ENCODE measurements around the gene ZNF398.

The ZNF398 gene

DNA sequence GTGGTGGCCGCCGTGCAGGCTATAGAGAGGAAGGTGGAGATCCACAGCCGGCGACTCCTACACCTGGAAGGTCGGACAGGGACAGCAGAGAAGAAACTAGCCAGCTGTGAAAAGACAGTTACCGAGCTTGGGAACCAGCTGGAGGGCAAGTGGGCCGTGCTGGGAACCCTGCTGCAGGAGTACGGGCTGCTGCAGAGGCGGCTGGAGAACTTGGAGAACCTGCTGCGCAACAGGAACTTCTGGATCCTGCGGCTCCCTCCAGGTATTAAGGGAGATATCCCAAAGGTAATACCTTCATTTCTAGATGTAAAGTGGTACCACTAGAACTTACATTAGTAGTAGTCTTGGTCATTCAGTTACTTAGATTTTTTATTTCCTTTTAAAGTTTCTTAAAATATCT, 6.8 kb downstream of the ZNF398 start:
- no peaks in the 10 kb centered on the region for H3K9me3 ChIP-seq (ENCODE audit: control insufficient read depth in 1 of 2, low read length in 2 of 2)
- peaks cover 7 to 15% of the 10 kb centered on the region in 2 donors for H3K36me3 ChIP-seq (ENCODE audit: control insufficient read depth in 1 of 2, insufficient read depth in 2 of 2, low read length in 2 of 2)
- no peak overlapping the region for H3K27ac ChIP-seq (ENCODE audit: low read length)
- no peak overlapping the region for H3K4me3 ChIP-seq (ENCODE audit: low read depth in 1 of 2, low read length in 2 of 2)
- no peaks in the 10 kb centered on the region for H3K4me1 ChIP-seq (ENCODE audit: control insufficient read depth in 1 of 2, insufficient read depth in 2 of 2, low read length in 2 of 2)
- H3K27me3 ChIP-seq (ENCODE audit: low read depth, low read length) = no peaks in the 10 kb centered on the region

DNA sequence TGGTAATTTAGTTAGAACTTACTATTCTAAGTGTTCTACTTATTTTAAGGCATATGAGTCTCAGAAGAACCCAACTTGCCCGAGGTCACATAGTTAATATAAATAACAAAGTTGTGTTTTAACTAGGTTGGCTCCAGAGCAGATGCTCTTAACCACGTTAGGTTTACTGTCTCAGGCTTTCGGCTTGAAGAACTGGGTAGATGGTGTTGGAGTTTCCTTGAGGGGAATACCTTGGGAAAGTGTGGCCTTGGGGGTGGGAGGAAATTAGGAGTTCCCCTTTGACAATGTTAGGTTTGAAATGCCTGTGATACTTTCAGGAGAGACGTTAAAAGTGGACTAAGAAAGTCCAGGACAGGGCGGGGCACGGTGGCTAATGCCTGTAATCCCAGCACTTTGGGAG, 9.6 kb downstream of the ZNF398 start:
- H3K36me3 ChIP-seq (ENCODE audit: control insufficient read depth in 1 of 2, insufficient read depth in 2 of 2, low read length in 2 of 2) = peaks cover 7 to 15% of the 10 kb centered on the region in 2 donors

DNA sequence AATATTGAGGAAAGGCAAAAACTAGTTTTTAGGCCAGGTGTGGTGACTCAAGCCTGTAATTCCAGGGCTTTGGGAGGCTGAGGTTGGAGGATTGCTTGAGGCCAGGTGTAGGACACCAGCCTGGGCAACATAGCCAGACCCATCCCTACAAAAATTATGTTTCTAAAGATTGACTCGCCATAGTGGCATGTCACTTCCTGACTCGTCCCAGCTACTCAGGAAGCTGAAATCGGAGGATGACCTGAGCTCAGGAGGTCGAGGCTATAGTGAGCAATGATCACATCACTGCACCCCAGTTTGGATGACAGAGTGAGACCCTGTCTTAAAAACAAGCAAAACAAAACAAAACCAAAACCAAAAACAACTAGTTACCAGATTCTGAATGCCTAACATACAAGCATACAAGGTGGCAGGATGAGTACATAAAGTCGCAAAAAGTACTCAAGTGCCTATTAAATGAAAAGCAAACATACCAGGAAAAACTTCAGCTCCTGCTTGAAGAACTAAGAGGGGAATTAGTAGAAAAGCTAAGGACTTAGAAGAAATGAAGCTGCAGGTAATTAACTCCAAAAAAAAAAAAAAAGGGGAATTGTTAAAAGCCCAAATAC, 14.1 kb downstream of the ZNF398 start:
- Histone ChIP-seq H3K4me3 (ENCODE audit: low read depth in 1 of 2, low read length in 2 of 2) (no peak overlapping the region), H3K9me3 (ENCODE audit: control insufficient read depth in 1 of 2, low read length in 2 of 2) (no peaks in the 10 kb centered on the region), H3K27me3 (ENCODE audit: low read depth, low read length) (no peaks in the 10 kb centered on the region), H3K4me1 (ENCODE audit: control insufficient read depth in 1 of 2, insufficient read depth in 2 of 2, low read length in 2 of 2) (no peaks in the 10 kb centered on the region), H3K36me3 (ENCODE audit: control insufficient read depth in 1 of 2, insufficient read depth in 2 of 2, low read length in 2 of 2) (peaks cover 4 to 20% of the 10 kb centered on the region in 2 donors), H3K27ac (ENCODE audit: low read length) (no peak overlapping the region)

More for the DNA sequence above, 9.6 kb downstream of the ZNF398 start:
- Histone ChIP-seq H3K4me3 (ENCODE audit: low read depth in 1 of 2, low read length in 2 of 2) (no peak overlapping the region), H3K27ac (ENCODE audit: low read length) (no peak overlapping the region), H3K4me1 (ENCODE audit: control insufficient read depth in 1 of 2, insufficient read depth in 2 of 2, low read length in 2 of 2) (no peaks in the 10 kb centered on the region), H3K27me3 (ENCODE audit: low read depth, low read length) (no peaks in the 10 kb centered on the region), H3K9me3 (ENCODE audit: control insufficient read depth in 1 of 2, low read length in 2 of 2) (no peaks in the 10 kb centered on the region)

DNA sequence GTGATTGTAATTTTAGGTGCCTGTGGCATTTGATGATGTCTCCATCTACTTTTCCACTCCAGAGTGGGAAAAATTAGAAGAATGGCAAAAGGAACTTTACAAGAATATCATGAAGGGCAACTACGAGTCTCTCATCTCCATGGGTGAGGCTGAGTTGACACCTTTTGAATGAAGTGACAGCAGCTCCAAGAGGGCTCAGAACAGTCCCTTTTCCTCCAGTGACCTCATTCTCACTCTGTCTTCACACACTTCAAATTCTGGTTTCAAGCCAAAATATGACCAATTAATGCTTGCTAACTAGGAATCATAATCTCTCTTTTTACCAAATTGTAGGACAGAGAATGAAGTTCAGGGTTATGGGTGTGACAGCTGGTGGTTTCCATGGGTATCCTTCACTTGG, 18.9 kb downstream of the ZNF398 start:
- Histone ChIP-seq H3K36me3 (ENCODE audit: control insufficient read depth in 1 of 2, insufficient read depth in 2 of 2, low read length in 2 of 2) (peaks cover 29 to 56% of the 10 kb centered on the region in 2 donors), H3K4me3 (ENCODE audit: low read depth in 1 of 2, low read length in 2 of 2) (no peak overlapping the region), H3K27me3 (ENCODE audit: low read depth, low read length) (no peaks in the 10 kb centered on the region), H3K27ac (ENCODE audit: low read length) (no peak overlapping the region), H3K4me1 (ENCODE audit: control insufficient read depth in 1 of 2, insufficient read depth in 2 of 2, low read length in 2 of 2) (no peaks in the 10 kb centered on the region), H3K9me3 (ENCODE audit: control insufficient read depth in 1 of 2, low read length in 2 of 2) (no peaks in the 10 kb centered on the region)

DNA sequence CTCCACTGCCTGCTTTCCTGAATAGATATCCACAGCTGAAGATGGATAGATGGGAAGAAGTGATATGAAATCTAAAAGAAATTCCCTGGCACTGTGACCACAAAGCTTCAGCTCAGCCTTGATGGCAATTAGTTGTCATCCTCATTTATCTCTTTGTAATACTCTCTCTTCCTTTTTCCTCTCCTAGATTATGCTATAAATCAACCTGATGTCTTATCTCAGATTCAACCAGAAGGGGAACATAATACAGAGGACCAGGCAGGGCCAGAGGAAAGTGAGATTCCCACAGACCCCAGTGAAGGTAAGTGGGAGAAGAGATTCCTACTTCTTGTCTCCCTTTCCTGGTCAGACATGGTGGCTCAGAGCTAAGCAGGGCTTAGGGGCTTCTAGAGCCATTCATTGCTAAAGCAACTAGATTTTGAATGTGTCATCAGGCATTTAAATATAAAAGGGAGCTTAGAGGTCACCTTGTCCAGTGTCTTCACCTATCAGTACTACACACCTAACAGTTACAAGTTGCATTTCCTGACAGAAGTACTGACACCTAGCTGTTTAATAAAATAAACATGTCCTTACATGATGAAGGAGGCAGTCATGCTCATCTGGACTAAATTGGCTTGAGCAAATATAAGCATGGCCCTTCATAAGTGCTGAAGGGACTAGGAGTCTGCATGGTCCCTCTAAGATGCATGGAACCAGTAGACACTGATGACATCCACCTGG, 19.5 kb downstream of the ZNF398 start:
- H3K27me3 ChIP-seq (ENCODE audit: low read depth, low read length) = no peaks in the 10 kb centered on the region
- no peaks in the 10 kb centered on the region for H3K9me3 ChIP-seq (ENCODE audit: control insufficient read depth in 1 of 2, low read length in 2 of 2)
- H3K4me3 ChIP-seq (ENCODE audit: low read depth in 1 of 2, low read length in 2 of 2) = no peak overlapping the region
- H3K4me1 ChIP-seq (ENCODE audit: control insufficient read depth in 1 of 2, insufficient read depth in 2 of 2, low read length in 2 of 2) = no peaks in the 10 kb centered on the region
- no peak overlapping the region for H3K27ac ChIP-seq (ENCODE audit: low read length)
- H3K36me3 ChIP-seq (ENCODE audit: control insufficient read depth in 1 of 2, insufficient read depth in 2 of 2, low read length in 2 of 2) = peaks cover 29 to 56% of the 10 kb centered on the region in 2 donors

DNA sequence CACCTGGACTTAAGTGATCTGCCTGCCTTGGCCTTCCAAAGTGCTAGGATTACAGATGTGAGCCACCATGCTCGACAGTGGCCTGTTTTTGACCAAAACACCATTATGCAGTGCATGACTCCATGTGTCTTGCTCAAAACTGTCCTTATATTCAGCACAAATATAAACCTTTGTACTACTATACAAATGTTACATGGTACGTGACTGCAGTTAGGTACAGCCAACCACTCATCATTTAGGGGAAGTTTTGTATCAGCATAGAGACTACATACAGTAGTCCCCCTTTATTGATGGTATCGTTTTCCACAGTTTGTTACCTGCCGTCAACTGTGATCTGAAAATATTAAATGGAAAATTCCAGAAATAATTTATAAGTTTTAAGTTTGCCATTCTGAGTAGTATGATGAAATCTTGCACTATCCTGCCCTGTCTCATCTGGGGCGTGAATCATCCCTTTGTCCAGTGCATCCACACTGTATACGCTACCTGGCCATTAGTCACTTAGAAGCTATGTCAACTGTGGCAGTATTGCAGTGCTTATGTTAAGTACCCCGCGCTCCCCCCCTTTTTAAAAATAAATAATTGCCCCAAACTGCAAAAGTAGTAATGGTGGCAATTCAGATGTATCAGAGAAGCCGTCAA, 24.8 kb downstream of the ZNF398 start:
- Histone ChIP-seq H3K4me1 (ENCODE audit: control insufficient read depth in 1 of 2, insufficient read depth in 2 of 2, low read length in 2 of 2) (no peaks in the 10 kb centered on the region), H3K27me3 (ENCODE audit: low read depth, low read length) (no peaks in the 10 kb centered on the region), H3K36me3 (ENCODE audit: control insufficient read depth in 1 of 2, insufficient read depth in 2 of 2, low read length in 2 of 2) (peaks cover 27 to 53% of the 10 kb centered on the region in 2 donors), H3K27ac (ENCODE audit: low read length) (no peak overlapping the region), H3K9me3 (ENCODE audit: control insufficient read depth in 1 of 2, low read length in 2 of 2) (no peaks in the 10 kb centered on the region), H3K4me3 (ENCODE audit: low read depth in 1 of 2, low read length in 2 of 2) (no peak overlapping the region)

DNA sequence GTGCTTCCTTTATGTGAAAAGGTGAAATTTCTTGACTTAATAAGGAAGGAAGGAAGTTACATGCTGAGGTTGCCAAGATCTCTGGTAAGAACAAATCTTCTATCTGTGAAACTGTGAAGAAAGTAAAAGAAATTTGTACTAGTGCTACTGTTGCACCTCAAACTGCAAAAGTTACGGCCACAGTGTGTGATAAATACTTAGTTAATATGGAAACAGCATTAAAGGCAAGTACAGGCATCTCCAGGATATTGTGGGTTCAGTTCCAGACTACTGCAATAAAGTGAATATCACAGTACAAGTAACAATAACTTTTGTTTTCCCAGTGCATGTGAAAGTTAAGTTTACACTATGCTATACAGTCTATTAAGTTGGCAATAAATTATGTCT, 25.3 kb downstream of the ZNF398 start:
- Histone ChIP-seq H3K9me3 (ENCODE audit: control insufficient read depth in 1 of 2, low read length in 2 of 2) (no peaks in the 10 kb centered on the region), H3K27ac (ENCODE audit: low read length) (no peak overlapping the region), H3K36me3 (ENCODE audit: control insufficient read depth in 1 of 2, insufficient read depth in 2 of 2, low read length in 2 of 2) (peaks cover 28 to 53% of the 10 kb centered on the region in 2 donors), H3K4me1 (ENCODE audit: control insufficient read depth in 1 of 2, insufficient read depth in 2 of 2, low read length in 2 of 2) (no peaks in the 10 kb centered on the region), H3K4me3 (ENCODE audit: low read depth in 1 of 2, low read length in 2 of 2) (no peak overlapping the region), H3K27me3 (ENCODE audit: low read depth, low read length) (no peaks in the 10 kb centered on the region)

DNA sequence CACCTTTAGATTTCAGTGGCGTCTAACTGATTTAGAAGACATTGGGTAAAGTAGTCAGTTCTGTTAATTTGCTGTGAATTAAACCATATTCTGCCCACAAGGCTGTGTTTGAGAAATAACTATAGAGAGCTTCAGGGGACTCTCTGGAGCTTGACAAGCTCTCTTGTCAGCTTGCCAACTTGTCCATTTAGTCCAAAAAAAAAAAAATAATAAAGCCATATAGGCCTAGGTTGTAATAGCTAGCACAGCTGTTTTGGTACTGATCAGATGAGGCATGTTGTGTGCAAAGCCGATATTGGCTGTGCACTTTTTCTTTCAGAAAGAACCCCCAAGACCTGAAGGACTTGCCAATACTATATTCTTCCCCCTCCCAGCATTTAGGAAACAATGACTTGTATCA, 27.9 kb downstream of the ZNF398 start:
- Histone ChIP-seq H3K27me3 (ENCODE audit: low read depth, low read length) (no peaks in the 10 kb centered on the region), H3K9me3 (ENCODE audit: control insufficient read depth in 1 of 2, low read length in 2 of 2) (no peaks in the 10 kb centered on the region), H3K4me1 (ENCODE audit: control insufficient read depth in 1 of 2, insufficient read depth in 2 of 2, low read length in 2 of 2) (no peaks in the 10 kb centered on the region), H3K36me3 (ENCODE audit: control insufficient read depth in 1 of 2, insufficient read depth in 2 of 2, low read length in 2 of 2) (peaks cover 31 to 56% of the 10 kb centered on the region in 2 donors), H3K27ac (ENCODE audit: low read length) (no peak overlapping the region), H3K4me3 (ENCODE audit: low read depth in 1 of 2, low read length in 2 of 2) (no peak overlapping the region)

DNA sequence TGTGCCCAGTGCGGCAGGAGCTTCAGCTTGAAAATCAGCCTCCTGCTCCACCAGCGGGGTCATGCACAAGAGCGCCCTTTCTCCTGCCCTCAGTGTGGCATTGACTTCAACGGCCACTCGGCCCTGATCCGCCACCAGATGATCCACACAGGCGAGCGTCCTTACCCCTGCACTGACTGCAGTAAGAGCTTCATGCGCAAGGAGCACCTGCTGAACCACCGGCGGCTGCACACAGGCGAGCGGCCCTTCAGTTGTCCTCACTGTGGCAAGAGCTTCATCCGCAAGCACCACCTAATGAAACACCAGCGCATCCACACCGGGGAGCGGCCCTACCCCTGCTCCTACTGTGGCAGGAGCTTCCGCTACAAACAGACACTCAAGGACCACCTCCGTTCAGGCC, 32.0 kb downstream of the ZNF398 start:
- Histone ChIP-seq H3K36me3 (ENCODE audit: control insufficient read depth in 1 of 2, insufficient read depth in 2 of 2, low read length in 2 of 2) (peaks cover 34 to 43% of the 10 kb centered on the region in 2 donors), H3K4me3 (ENCODE audit: low read depth in 1 of 2, low read length in 2 of 2) (no peak overlapping the region), H3K27me3 (ENCODE audit: low read depth, low read length) (no peaks in the 10 kb centered on the region), H3K27ac (ENCODE audit: low read length) (no peak overlapping the region), H3K4me1 (ENCODE audit: control insufficient read depth in 1 of 2, insufficient read depth in 2 of 2, low read length in 2 of 2) (peaks cover 0 to 7% of the 10 kb centered on the region in 2 donors), H3K9me3 (ENCODE audit: control insufficient read depth in 1 of 2, low read length in 2 of 2) (no peaks in the 10 kb centered on the region)

DNA sequence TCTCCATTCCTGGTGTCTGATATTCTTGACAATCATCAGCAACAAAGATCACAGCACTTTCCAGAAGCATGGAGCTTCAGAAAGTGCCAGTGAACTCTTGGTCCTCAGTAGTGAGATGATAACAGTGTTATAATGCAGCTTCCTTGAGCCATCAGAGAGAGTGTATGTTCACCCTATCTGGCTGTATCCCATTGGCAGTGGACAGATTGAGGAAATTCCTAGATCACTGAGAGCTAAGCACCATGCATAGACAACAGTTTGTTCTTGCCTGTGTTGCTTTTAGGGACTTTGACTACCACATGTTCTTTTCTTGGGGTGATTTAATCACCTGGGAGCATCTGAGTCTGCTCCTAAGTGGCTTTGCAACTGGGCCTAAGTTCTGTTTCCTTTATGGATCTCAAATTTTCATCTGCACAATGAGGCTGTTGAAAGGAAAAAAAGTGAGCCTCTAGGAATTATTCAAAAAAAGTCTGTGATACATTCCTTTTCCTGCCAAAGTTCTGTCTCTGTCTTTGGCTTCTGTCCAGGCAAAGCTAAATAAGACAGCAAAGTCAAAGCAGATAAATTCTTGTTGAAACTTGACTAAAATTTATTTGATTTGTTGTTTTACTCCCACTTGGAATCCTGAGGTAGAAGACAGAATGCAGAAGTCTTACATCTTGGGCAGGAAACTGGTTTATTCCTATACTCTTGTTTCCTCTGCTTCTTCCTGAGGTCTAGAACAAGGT, 33.6 kb downstream of the ZNF398 start:
- Histone ChIP-seq H3K9me3 (ENCODE audit: control insufficient read depth in 1 of 2, low read length in 2 of 2) (no peaks in the 10 kb centered on the region), H3K27me3 (ENCODE audit: low read depth, low read length) (no peaks in the 10 kb centered on the region), H3K4me1 (ENCODE audit: control insufficient read depth in 1 of 2, insufficient read depth in 2 of 2, low read length in 2 of 2) (peaks cover 0 to 7% of the 10 kb centered on the region in 2 donors), H3K4me3 (ENCODE audit: low read depth in 1 of 2, low read length in 2 of 2) (no peak overlapping the region), H3K27ac (ENCODE audit: low read length) (no peak overlapping the region), H3K36me3 (ENCODE audit: control insufficient read depth in 1 of 2, insufficient read depth in 2 of 2, low read length in 2 of 2) (peaks cover 34 to 39% of the 10 kb centered on the region in 2 donors)

DNA sequence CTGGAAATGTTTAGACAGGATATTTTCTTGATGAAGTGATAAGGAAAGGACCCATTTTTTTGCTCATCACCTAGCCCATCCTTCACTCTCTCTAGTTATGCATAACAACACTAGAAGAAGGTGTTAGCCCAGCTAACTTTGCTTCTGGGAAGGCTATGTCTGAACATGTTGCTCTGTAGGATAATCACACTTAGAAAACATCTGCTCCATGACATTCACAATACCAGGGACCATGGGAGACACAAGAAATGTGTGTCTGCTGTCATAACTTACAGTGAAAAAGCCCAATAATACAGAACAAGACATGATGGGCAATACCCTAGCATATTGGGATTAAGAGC, 34.2 kb downstream of the ZNF398 start:
- H3K4me3 ChIP-seq (ENCODE audit: low read depth in 1 of 2, low read length in 2 of 2) = no peak overlapping the region
- H3K36me3 ChIP-seq (ENCODE audit: control insufficient read depth in 1 of 2, insufficient read depth in 2 of 2, low read length in 2 of 2) = peaks cover 31 to 36% of the 10 kb centered on the region in 2 donors
- H3K9me3 ChIP-seq (ENCODE audit: control insufficient read depth in 1 of 2, low read length in 2 of 2) = no peaks in the 10 kb centered on the region
- no peak overlapping the region for H3K27ac ChIP-seq (ENCODE audit: low read length)
- H3K4me1 ChIP-seq (ENCODE audit: control insufficient read depth in 1 of 2, insufficient read depth in 2 of 2, low read length in 2 of 2) = peaks cover 0 to 7% of the 10 kb centered on the region in 2 donors
- H3K27me3 ChIP-seq (ENCODE audit: low read depth, low read length) = no peaks in the 10 kb centered on the region

All from muscle layer of duodenum (tissue), 2 donors.